GM12892 (cell line): ENCODE measurements around the gene ZPBP2.
"Not testable (repeated sequence)": the region's sequence is repeated elsewhere in the genome, so short reads cannot be mapped to it uniquely, and the experiment has no call there.

ENCODE experiments used
- POLR2A ChIP-seq: IDR thresholded peaks from 2 replicates; pipeline ENCODE4 v1.6.1; 2011; ENCODE audit warnings: low read depth, low read length, control low read depth
- POLR2AphosphoS5 ChIP-seq: IDR thresholded peaks from 2 replicates; pipeline ENCODE4 v1.6.1; 2011; ENCODE audit warnings: low read depth, low read length, control low read depth

- not testable (repeated sequence) for TF ChIP-seq POLR2A, POLR2AphosphoS5
Measured at GRCh38 chr17:39850186-39850585, 17.8 kb upstream of the ZPBP2 start.
